Tibial nerve (tissue), 4 donors: ENCODE data around the gene SLC9A2. TPM values are rescaled to one million over a fixed set of nuclear protein-coding genes. Genes with fewer than 3 reads are reported as not detected.
A peak's percentile ranks its signal among the peaks of the same experiment; 100 is the strongest.

Experiments used
- DNase-seq, 2 donors: peaks; one replicate each; pipeline ENCODE4 v3.0.0-alpha.2; 2019; ENCODE audit warnings: low spot score in 2 of 2
- H3K27ac ChIP-seq, 4 donors: fragments of 200-600 bp; sonication (generic) in 3 of 4; one replicate each; pipeline ENCODE4 v1.5.1; 2017 to 2019; ENCODE audit warnings: mild to moderate bottlenecking in 1 of 4
- H3K27me3 ChIP-seq, 2 donors: fragments of 200-600 bp; sonication (generic) in 1 of 2; one replicate each; pipeline versions ENCODE4 v1.5.1 to v1.6.0; 2017 to 2019
- H3K36me3 ChIP-seq, 3 donors: fragments of 200-600 bp; sonication (generic); one replicate each; pipeline ENCODE4 v1.5.1; 2018 to 2019
- H3K4me1 ChIP-seq, 4 donors: fragments of 200-600 bp; sonication (generic) in 3 of 4; one replicate each; pipeline ENCODE4 v1.5.1; 2017 to 2019
- H3K4me3 ChIP-seq, 4 donors: fragments of 200-600 bp; sonication (generic) in 3 of 4; one replicate each; pipeline ENCODE4 v1.5.1; 2017 to 2019; ENCODE audit warnings: mild to moderate bottlenecking in 1 of 4, moderate library complexity in 1 of 4
- H3K9me3 ChIP-seq, 4 donors: fragments of 200-600 bp; sonication (generic) in 3 of 4; one replicate each; pipeline ENCODE4 v1.5.1; 2017 to 2019
- EP300 ChIP-seq, 2 donors: sonication (generic); formaldehyde crosslinking; IDR thresholded peaks; one replicate each; pipeline ENCODE4 v1.6.1; 2017; ENCODE audit warnings: antibody characterized with exemption in 2 of 2, mild to moderate bottlenecking in 1 of 2
- POLR2A ChIP-seq, 2 donors: fragments of 450-650 bp; IDR thresholded peaks; one replicate each; pipeline ENCODE4 v1.6.1; 2017; ENCODE audit warnings: antibody characterized with exemption in 2 of 2, mild to moderate bottlenecking in 2 of 2, moderate library complexity in 2 of 2
- WGBS, 2 donors: methylation state at CpG; one replicate each; pipeline ENCODE4 v1.1.5; 2018; 5-methylcytosine and 5-hydroxymethylcytosine counted together
- total RNA-seq, 4 donors: library from RNA; depleted of rRNA; stranded (reverse); fragments of >200 nt; gene quantifications; one replicate each; pipeline ENCODE4 v1.1.0, GENCODE V29; 2016
- TF ChIP-seq, protein P1 (sequence below), 5 experiments: fragments of 200-600 bp in 3 of 5; fragments of 450-650 bp in 2 of 5; sonication (generic) in 3 of 5; IDR thresholded peaks; one replicate each; pipeline ENCODE4 v1.5.1; 2016 to 2019; ENCODE audit warnings: antibody characterized with exemption in 5 of 5, mild to moderate bottlenecking in 3 of 5, moderate library complexity in 2 of 5

SLC9A2 gene, protein sequence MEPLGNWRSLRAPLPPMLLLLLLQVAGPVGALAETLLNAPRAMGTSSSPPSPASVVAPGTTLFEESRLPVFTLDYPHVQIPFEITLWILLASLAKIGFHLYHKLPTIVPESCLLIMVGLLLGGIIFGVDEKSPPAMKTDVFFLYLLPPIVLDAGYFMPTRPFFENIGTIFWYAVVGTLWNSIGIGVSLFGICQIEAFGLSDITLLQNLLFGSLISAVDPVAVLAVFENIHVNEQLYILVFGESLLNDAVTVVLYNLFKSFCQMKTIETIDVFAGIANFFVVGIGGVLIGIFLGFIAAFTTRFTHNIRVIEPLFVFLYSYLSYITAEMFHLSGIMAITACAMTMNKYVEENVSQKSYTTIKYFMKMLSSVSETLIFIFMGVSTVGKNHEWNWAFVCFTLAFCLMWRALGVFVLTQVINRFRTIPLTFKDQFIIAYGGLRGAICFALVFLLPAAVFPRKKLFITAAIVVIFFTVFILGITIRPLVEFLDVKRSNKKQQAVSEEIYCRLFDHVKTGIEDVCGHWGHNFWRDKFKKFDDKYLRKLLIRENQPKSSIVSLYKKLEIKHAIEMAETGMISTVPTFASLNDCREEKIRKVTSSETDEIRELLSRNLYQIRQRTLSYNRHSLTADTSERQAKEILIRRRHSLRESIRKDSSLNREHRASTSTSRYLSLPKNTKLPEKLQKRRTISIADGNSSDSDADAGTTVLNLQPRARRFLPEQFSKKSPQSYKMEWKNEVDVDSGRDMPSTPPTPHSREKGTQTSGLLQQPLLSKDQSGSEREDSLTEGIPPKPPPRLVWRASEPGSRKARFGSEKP
- total RNA-seq: under 1 TPM in 1 of 4 donors, not detected in 3; under 0.01 TPM

DNA sequence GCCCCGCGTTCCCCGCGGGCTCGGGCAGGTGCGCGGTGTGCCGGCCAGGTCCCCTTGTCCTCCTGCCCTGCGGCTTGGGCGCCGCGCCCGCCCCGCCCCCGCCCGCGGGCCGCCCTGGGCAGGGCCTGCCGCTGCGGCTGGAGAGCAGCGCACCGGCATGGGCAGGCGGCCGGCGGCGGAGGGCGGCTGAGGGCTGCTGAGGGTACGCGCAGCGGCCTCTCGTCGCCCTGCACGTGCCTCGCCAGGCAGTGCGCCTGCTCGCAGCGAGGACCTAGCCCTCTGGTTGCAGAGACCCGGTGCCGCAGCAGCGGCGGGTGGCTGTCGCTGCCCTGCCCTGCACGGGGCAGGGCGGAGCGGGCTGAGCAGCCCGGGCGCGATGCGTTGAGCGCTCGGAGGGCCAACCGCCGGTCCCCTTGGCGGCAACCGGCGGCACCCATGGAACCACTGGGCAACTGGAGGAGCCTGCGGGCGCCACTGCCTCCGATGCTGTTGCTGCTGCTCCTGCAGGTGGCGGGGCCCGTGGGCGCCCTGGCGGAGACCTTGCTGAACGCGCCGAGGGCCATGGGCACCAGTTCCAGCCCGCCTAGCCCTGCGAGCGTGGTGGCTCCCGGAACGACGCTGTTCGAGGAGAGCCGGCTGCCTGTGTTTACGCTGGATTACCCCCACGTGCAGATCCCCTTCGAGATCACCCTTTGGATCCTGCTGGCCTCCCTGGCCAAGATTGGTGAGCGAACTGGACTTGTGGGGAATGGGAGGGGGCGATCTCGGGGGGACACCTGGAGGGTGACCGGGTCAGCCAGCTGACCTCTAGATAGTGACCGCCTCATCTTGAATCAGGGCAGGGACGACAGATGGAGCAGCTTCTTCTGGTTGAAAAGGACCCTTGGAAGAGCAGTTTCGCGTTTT, at the start of gene SLC9A2:
TSS of gene SLC9A2 (plus strand) at position 140 of the 906 bp plus-strand sequence. CDS start at position 436, 296 bp downstream.
- no peak for TF ChIP-seq POLR2A (IDR thresholded peaks at IDR 0.05)
- TF ChIP-seq, protein P1, sequence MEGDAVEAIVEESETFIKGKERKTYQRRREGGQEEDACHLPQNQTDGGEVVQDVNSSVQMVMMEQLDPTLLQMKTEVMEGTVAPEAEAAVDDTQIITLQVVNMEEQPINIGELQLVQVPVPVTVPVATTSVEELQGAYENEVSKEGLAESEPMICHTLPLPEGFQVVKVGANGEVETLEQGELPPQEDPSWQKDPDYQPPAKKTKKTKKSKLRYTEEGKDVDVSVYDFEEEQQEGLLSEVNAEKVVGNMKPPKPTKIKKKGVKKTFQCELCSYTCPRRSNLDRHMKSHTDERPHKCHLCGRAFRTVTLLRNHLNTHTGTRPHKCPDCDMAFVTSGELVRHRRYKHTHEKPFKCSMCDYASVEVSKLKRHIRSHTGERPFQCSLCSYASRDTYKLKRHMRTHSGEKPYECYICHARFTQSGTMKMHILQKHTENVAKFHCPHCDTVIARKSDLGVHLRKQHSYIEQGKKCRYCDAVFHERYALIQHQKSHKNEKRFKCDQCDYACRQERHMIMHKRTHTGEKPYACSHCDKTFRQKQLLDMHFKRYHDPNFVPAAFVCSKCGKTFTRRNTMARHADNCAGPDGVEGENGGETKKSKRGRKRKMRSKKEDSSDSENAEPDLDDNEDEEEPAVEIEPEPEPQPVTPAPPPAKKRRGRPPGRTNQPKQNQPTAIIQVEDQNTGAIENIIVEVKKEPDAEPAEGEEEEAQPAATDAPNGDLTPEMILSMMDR (IDR thresholded peaks at IDR 0.05): no peak
- no peak for TF ChIP-seq EP300 (IDR thresholded peaks at IDR 0.05)
- Histone ChIP-seq H3K9me3 (no peaks in the 10 kb centered on the region), H3K27me3 (peaks cover 0 to 37% of the 10 kb centered on the region in 2 donors), H3K36me3 (no peaks in the 10 kb centered on the region), H3K27ac (peak within 1 kb of the TSS in 1 of 4 donors; percentile 45), H3K4me3 (peak within 1 kb of the TSS; percentile 27 to 51 (median 40)), H3K4me1 (peaks cover 0 to 18% (median 11%) of the 10 kb centered on the region in 4 donors)
- DNase-seq: no peak
- 5 to 16% methylated on average over 20 to 54 of the region's 85 CpGs for WGBS, 2 donors

DNA sequence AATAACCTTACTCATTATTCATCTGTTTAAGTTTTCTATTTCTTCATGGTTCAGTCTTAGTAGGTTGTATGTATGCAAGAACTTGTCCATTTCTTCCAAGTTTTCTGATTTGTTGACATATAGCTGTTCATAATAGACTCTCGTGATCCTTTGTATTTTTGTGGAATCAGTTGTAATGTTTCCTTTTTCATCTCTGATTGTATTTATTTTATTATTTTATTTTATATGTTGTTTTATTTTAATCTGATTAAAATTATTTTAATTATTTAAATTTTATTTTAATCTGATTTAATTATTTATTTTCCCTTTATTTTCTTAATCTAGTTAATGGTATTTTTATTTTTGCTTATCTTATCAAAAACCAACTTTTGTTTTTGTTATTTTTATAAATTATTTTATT, 43.5 kb upstream of the SLC9A2 start:
- 97 to 100% methylated on average over 1 of the region's 1 CpG for WGBS, 2 donors
- Histone ChIP-seq H3K9me3 (peaks cover 0 to 30% (median 8%) of the 10 kb centered on the region in 4 donors), H3K4me3 (no peak overlapping the region), H3K36me3 (no peaks in the 10 kb centered on the region), H3K27ac (no peak overlapping the region), H3K4me1 (no peaks in the 10 kb centered on the region), H3K27me3 (no peaks in the 10 kb centered on the region)
- TF ChIP-seq POLR2A (IDR thresholded peaks at IDR 0.05) (no peak), EP300 (IDR thresholded peaks at IDR 0.05) (no peak)
- TF ChIP-seq, protein P1 (IDR thresholded peaks at IDR 0.05): no peak
- no peak for DNase-seq

DNA sequence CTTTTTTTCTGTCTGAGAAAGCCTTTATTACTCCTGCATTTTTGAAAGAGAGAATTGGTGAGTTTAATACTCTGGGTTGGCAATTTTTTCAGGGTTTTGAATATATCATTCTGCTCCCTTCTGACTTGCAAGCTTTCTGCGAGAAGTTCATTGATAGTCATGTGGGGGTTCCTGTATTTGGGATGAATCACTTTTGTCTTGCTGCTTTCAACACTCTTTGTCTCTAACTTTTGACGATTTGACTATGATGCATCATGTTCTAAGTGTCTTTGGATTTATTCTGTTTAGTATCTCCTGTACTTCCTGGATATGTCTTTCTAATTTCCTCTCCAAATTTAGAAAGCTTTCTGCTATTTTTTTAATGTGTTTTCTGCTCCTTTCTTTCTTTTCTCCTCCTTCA, 41.0 kb upstream of the SLC9A2 start:
- peaks cover 0 to 7% (median 0%) of the 10 kb centered on the region in 4 donors for H3K4me1 ChIP-seq
- no peaks in the 10 kb centered on the region for H3K27me3 ChIP-seq
- TF ChIP-seq EP300 (IDR thresholded peaks at IDR 0.05): no peak
- TF ChIP-seq, protein P1 (IDR thresholded peaks at IDR 0.05): no peak
- TF ChIP-seq POLR2A (IDR thresholded peaks at IDR 0.05): no peak
- H3K27ac ChIP-seq: no peak overlapping the region
- peaks cover 0 to 27% (median 8%) of the 10 kb centered on the region in 4 donors for H3K9me3 ChIP-seq
- DNase-seq: no peak
- H3K36me3 ChIP-seq: no peaks in the 10 kb centered on the region
- 84 to 87% methylated on average over 2 of the region's 2 CpGs for WGBS, 2 donors
- H3K4me3 ChIP-seq: no peak overlapping the region

DNA sequence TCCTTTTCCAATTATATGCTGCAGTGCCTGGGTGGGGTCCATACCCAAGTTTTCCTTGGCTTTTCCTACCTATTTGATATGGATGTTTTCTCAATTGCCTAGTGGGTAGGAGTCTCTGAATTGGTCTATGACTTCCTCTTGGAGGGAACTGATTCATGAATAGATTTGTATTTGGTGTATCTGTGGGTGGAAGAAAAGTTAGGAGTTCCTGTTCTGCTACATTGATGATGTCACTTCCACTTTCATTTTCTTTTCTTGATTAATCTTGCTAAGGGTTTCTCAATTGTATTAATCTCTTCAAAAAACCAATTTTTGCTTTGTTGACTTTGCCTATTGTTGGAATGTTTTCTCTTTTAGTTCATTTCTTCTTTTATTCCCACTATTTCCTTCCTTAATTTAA, 37.4 kb upstream of the SLC9A2 start:
- no peak for DNase-seq
- no peak overlapping the region for H3K4me3 ChIP-seq
- H3K27ac ChIP-seq: no peak overlapping the region
- peaks cover 0 to 7% (median 0%) of the 10 kb centered on the region in 4 donors for H3K4me1 ChIP-seq
- H3K36me3 ChIP-seq: no peaks in the 10 kb centered on the region
- H3K9me3 ChIP-seq: peaks cover 0 to 11% (median 2%) of the 10 kb centered on the region in 4 donors
- TF ChIP-seq POLR2A (IDR thresholded peaks at IDR 0.05) (no peak), EP300 (IDR thresholded peaks at IDR 0.05) (no peak)
- TF ChIP-seq, protein P1 (IDR thresholded peaks at IDR 0.05): no peak
- H3K27me3 ChIP-seq: no peaks in the 10 kb centered on the region
